ENCODE data around the gene SOWAHA.
A peak's percentile ranks its signal among the peaks of the same experiment; 100 is the strongest.

The SOWAHA gene

DNA sequence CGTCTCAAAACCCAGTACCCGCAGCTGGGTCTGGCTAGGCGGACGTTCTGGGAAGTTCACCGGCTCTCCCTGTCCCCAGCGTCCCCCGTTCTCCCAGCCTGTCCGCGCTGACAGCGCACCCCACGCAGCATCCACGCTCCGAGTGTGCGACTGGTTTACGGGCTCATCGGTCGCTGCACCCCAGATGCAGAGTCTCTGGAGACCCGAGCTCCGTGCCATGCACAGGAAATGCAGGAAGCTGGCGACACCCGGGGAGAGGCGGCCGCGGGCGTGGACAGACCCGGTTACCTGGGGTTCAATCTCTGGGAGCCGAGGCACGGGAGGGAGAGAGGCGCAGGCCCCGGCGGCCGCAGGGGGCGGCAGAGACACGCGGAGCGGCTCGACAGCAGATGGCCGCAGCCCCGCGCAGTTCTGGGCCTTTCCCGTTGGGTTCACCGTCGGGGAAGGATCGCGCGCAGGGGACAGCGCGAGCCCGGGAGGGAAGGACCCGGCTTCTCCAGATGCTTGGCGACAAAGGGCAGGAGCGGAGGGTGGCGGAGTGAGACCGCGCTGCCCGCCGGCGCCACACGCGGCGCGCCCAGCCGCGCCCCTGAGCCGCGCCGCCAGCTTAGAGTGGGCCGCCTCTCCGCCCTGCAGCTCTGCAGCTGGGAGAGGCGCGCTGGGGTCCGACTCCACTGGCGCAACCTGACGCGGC is 16.8 kb downstream of the SOWAHA start:
- TF ChIP-seq, protein P1, sequence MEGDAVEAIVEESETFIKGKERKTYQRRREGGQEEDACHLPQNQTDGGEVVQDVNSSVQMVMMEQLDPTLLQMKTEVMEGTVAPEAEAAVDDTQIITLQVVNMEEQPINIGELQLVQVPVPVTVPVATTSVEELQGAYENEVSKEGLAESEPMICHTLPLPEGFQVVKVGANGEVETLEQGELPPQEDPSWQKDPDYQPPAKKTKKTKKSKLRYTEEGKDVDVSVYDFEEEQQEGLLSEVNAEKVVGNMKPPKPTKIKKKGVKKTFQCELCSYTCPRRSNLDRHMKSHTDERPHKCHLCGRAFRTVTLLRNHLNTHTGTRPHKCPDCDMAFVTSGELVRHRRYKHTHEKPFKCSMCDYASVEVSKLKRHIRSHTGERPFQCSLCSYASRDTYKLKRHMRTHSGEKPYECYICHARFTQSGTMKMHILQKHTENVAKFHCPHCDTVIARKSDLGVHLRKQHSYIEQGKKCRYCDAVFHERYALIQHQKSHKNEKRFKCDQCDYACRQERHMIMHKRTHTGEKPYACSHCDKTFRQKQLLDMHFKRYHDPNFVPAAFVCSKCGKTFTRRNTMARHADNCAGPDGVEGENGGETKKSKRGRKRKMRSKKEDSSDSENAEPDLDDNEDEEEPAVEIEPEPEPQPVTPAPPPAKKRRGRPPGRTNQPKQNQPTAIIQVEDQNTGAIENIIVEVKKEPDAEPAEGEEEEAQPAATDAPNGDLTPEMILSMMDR (IDR thresholded peaks at IDR 0.05; ENCODE audit: control insufficient read depth, insufficient read depth, low read depth, low read length, missing control alignments): peak; percentile 92
- peak overlapping the region; percentile 71 for H3K4me3 ChIP-seq (ENCODE audit: control insufficient read depth, low read depth, low read length)
- DNase-seq (ENCODE audit: low read depth): no peak

DNA sequence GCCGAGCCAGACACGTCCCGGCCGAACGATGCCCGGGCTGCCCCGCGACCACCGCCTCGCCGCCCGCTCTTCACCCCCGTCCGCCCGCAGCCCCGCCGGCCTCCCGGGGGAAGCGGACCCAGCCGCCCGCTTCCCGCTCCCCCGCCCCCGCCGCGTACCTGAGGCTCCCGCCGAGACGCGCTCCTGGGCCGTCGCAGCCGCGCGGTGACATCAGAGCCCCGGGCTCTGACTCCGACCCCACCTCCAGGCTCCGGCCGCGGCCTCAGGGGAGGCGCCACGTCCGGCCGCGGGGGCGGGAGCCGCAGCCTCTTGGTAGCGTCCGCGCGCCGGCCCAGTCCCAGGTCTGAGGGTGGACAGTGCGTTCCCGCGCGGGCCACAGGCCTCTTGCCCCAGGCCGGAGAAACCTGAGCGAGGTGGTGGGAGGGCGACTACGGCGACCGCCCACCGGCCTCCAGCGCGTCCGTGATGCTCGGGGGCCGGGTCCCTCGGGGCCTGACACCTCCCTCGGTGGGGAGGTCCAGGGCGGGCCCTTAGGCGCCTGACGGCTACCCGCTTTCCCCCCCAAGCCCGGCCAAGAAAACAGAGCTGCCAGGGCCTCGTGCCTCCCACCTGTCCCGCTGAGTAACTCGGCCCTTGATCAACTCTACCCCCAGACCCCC is 17.5 kb downstream of the SOWAHA start, which contains the start of gene SHROOM1:
Gene SHROOM1 (minus strand): TSS at position 212 of the 659 bp plus-strand sequence. CDS start 4,507 bp downstream, outside the sequence.
- H3K4me3 ChIP-seq (ENCODE audit: control insufficient read depth, low read depth, low read length): peak within 1 kb of the TSS; percentile 71
- TF ChIP-seq, protein P1 (IDR thresholded peaks at IDR 0.05; ENCODE audit: control insufficient read depth, insufficient read depth, low read depth, low read length, missing control alignments): no peak
- DNase-seq (ENCODE audit: low read depth): no peak

DNA sequence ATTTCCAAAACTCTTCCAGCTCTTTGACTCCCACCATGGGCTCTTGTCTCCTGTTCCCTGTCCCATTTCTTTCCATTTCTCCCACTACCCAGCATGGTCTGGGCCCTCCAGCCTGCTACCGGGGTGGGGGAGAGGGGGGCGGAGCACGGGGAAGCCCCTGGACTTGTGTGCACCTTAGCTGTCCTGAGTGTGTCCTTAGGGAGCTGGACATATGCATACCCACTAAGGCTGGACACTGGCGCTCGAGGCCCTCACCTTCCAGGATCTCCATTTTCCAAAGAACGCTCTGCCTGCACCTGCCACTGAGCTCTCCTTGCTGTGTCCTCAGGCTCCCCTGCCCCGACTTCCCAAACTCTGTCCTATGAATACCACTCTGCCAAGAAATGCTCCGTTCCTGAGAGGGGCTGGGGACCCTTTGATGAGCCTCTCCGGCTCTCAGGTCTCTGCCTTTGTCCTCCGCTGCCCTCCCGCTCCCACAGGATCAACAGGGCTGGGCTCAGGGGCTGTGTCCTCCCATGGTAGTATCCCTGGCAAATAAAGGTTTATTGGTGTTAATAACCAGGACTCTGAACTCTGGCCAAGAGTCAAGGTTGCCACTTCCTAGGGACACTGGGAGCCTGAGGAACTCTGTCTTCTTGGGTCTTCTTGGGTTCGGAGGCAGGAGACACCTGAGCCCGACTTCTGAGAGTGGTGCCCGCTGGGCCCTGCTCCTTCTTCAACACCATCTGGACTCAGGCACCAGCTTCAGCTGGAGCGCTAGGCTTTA is 18.2 kb downstream of the SOWAHA start:
- DNase-seq (ENCODE audit: low read depth): no peak
- H3K4me3 ChIP-seq (ENCODE audit: control insufficient read depth, low read depth, low read length): peak overlapping the region; percentile 71
- TF ChIP-seq, protein P1 (IDR thresholded peaks at IDR 0.05; ENCODE audit: control insufficient read depth, insufficient read depth, low read depth, low read length, missing control alignments): no peak

DNA sequence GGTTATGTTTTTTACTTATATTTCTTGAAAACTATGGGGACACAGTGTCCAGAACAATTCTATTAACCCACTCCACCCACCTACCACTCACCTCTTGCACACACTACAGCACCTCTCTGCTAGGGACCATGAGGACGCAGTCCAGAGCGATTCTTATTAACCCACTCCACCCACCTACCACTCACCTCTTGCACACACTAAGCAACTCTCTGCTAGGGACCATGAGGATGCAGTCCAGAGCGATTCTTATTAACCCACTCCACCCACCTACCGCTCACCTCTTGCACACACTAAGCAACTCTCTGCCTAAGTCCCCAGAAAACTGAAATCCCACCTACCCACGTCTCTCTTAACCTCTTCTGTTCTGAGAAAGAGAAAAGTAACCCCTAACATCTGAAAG is 19.5 kb downstream of the SOWAHA start:
- DNase-seq (ENCODE audit: low read depth): no peak
- no peak overlapping the region for H3K4me3 ChIP-seq (ENCODE audit: control insufficient read depth, low read depth, low read length)
- TF ChIP-seq, protein P1 (IDR thresholded peaks at IDR 0.05; ENCODE audit: control insufficient read depth, insufficient read depth, low read depth, low read length, missing control alignments): no peak

DNA sequence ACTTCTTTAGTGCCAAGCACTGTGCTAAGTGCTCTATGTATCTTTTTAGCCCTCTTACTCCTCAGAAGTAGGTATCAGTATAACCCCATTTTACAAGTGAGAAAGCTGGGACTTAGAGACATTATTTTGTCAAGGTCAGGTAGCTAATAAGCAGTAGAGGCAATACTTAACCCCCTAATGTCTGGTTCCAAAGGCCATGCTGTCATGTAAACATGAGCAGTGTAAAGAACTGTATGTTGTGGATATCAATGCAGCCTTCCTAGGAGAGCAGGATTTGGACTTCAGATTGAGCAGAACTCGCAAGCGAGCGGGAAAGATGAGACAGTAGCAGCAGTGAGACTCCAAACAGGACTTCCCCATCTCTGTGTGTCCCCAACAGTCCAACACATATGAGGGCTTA is 21.0 kb downstream of the SOWAHA start:
- no peak overlapping the region for H3K4me3 ChIP-seq (ENCODE audit: control insufficient read depth, low read depth, low read length)
- TF ChIP-seq, protein P1 (IDR thresholded peaks at IDR 0.05; ENCODE audit: control insufficient read depth, insufficient read depth, low read depth, low read length, missing control alignments): no peak
- no peak for DNase-seq (ENCODE audit: low read depth)

DNA sequence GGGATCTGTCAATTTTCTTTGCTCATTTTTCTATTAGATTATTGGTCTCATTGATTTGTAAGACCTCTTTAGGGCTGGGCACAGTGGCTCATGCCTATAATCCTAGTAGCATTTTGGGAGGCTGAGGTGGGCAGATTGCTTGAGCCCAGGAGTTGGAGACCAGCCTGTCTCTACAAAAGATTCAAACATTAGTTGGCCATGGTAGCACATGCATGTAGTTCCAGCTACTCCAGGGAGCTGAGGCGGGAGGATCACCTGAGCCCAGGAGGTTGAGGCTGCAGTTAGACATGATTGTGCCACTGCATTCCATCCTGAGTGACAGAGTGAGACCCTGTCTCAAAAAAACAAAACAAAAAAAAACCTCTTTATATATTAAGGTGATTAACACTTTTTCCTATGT is 23.8 kb downstream of the SOWAHA start:
- no peak for DNase-seq (ENCODE audit: low read depth)
- no peak overlapping the region for H3K4me3 ChIP-seq (ENCODE audit: control insufficient read depth, low read depth, low read length)
- TF ChIP-seq, protein P1 (IDR thresholded peaks at IDR 0.05; ENCODE audit: control insufficient read depth, insufficient read depth, low read depth, low read length, missing control alignments): no peak

Measured in AG09309 (cell line).